Measurements from ENCODE around the gene APP.

DNA sequence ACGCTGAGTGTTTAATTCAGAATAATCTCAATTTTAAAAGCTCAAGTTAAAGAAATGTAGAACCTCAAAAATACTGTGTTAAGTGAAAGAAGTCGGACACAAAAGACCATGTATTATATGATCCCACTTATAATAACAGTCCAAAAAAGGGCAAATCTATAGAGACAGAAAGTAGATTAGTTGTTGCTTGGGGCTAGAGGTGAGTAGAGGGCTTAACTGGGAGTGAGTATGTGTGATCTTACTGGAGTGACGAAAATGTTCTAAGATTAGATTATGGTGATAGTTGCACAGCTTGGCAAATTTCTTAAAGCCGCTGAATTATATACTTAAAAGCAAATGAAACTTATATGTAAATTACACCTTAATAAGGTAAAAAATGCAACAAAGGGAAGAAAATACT is 150.5 kb downstream of the APP start:
- no peak for TF ChIP-seq NR1H2 (CRISPR knock-in tag; IDR thresholded peaks at IDR 0.05)
- TF ChIP-seq, protein P1, sequence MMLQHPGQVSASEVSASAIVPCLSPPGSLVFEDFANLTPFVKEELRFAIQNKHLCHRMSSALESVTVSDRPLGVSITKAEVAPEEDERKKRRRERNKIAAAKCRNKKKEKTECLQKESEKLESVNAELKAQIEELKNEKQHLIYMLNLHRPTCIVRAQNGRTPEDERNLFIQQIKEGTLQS (CRISPR knock-in tag; conservative IDR thresholded peaks at IDR 0.05) = no peak
